ENCODE measurements around the gene SLCO1C1. TPM values are rescaled to one million over a fixed set of nuclear protein-coding genes. Genes with fewer than 3 reads are reported as not detected.
"Not testable (repeated sequence)": the region's sequence is repeated elsewhere in the genome, so short reads cannot be mapped to it uniquely, and the experiment has no call there.

Gene SLCO1C1
- 0.84 TPM for total RNA-seq
- long read RNA-seq: 0 reads

DNA sequence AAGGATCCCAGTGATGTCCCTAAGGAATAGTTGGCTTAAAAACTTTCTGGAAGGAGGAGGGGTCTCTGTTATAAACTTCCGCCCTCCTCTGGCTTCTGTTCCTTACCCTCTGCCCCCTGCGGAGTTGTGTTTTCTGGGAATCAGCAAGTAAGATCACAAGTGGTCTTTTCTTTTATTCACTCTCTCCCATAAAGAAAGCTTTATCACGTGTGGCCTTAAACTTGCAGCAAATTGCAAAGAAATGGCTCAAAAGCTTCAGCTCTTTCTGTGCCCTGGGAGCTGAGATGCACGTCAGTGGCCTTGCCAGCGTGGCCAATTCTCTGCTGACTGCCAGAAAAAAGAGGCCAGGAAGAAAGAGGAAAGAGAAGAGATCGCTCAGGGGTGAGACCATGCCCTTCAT is at the start of gene SLCO1C1:
Gene SLCO1C1, plus strand, starts transcription at position 101 of the 400 bp plus-strand sequence. CDS start 4,245 bp downstream, outside the sequence.
- intact Hi-C loops (cut with micrococcal nuclease): no loop called here
- DNase-seq: no peak
- peak; percentile 17 for ATAC-seq

DNA sequence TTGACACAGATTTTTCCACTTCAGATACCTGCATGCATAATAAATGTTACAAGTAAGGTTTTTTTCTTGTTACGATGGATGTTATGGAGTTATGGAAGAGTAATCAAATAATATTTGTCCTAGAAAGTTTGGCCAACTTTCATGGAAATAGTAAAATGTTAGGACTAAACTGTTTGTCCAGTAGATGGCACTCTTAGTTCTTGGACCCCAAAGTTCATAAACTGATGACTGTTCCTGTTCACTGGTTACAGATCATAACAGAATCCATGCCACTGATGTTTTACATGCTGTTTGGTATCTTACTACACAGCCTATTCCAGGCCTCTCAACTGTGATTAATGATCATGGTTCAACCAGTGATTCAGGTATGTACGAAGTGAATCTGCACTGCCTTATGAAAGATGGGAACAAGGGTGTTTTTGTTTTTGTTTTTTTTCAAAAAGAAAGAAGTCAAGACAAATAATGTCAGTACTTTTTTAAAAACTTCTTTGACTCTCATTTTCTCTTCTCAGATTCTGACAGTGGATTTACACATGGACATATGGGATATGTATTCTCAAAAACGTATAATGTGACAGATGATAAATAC is 48.8 kb upstream of the SLCO1C1 start:
- DNase-seq (no peak), ATAC-seq (peak; percentile 22)
- intact Hi-C loops (cut with micrococcal nuclease): no loop called here

DNA sequence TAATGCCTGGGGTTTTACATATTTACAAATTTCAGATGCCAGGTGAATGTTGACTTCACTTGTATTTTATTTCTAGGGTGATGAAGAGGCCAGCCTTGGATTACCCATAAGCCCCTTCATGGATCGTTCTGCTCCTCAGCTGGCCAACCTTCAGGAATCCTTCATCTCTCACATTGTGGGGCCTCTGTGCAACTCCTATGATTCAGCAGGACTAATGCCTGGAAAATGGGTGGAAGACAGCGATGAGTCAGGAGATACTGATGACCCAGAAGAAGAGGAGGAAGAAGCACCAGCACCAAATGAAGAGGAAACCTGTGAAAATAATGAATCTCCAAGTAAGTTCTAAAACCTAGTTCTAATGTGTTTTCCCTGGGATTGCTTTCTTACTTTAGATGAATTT is 41.3 kb upstream of the SLCO1C1 start:
- intact Hi-C loops (cut with micrococcal nuclease): no loop called here
- no peak for ATAC-seq
- no peak for DNase-seq

- no peak for ATAC-seq
- DNase-seq: no peak
- intact Hi-C loops (cut with micrococcal nuclease): no loop called here
Measured at GRCh38 chr12:20656600-20656999, 38.5 kb upstream of the SLCO1C1 start.

GRCh38 chr12:20657496-20657895 is 37.6 kb upstream of the SLCO1C1 start:
- no peak for ATAC-seq
- intact Hi-C loops (cut with micrococcal nuclease): no loop called here

DNA sequence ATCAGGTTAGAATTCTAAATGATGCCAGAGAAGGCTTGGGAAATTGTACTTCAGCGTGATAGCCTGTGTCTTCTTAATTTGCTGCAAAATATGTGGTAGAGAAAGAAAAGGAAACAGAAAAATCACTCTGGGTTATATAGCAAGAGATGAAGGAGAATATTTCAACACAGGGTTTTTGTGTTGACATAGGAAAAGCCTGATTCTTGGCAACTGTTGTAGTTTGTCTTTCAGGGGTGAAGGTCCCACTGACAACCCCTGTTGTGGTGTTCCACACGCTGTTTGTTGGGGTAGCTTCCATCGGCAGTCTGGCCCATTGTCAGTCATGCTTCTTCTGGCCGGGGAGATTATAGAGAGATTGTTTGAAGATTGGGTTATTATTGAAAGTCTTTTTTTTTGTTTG is 13.8 kb upstream of the SLCO1C1 start:
- ATAC-seq: no peak
- DNase-seq: no peak
- intact Hi-C loops (cut with micrococcal nuclease): no loop called here

More at GRCh38 chr12:20657496-20657895, 37.6 kb upstream of the SLCO1C1 start:
- no peak for DNase-seq

DNA sequence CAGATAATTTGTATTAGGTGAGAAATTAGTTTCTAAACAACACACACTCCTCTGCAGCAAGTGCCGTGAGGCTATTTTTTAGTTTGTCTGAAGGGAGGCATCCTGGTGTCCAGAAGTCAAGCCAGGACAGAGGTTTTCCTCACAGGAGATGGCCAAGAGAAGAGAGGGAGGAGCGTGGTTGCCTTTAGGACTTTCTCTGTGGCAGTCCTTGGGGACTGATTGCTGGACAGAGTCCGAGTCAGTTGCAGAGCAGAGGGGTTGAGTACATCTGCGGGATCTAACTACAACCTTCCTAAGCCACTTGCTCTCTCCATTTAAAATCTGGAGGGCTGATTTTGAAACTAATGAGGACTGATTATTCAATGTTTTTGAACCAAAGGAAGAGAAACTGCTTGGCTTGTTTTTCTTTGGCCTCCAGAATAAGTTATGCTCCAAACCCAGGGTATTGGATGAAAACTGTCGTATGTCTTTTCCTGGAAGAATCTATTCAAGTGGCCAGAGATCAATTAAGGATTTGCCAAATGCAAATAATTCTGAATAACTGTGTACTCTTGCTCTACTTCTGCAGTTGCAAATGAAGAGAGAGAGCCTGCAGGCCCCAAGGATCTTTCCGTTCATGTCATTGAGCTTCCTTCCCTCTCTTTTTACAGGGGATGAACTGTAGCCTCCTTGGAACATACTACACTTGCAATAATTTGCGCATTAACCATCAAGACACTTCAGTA is 1.2 kb downstream of the SLCO1C1 start:
- ATAC-seq (peak; percentile 85), DNase-seq (peak; percentile 59)
- intact Hi-C loops (cut with micrococcal nuclease): no loop called here

DNA sequence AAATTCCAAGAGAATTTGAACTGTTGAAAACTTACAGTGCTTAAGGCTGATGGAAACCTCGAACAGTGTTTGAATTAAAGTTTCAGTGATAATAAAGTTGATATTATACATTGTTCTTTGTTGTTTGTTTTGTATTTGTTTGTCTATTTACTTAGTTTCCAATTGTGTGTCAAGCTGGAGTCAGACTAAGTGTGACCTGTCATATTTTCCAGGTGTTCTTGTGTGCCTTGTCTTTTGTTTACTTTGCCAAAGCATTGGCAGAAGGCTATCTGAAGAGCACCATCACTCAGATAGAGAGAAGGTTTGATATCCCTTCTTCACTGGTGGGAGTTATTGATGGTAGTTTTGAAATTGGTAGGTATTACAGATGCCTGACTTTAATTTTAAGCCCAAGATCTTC is 6.0 kb downstream of the SLCO1C1 start:
- intact Hi-C loops (cut with micrococcal nuclease): no loop called here
- DNase-seq (no peak), ATAC-seq (no peak)

- intact Hi-C loops (cut with micrococcal nuclease): no loop called here
- ATAC-seq (no peak), DNase-seq (no peak)
Measured at GRCh38 chr12:20704860-20705259, 9.7 kb downstream of the SLCO1C1 start.

- intact Hi-C loops (cut with micrococcal nuclease): no loop called here
- DNase-seq (no peak), ATAC-seq (no peak)
Measured at GRCh38 chr12:20711846-20712245, 16.7 kb downstream of the SLCO1C1 start.

- DNase-seq (no peak), ATAC-seq (no peak)
- intact Hi-C loops (cut with micrococcal nuclease): no loop called here
Measured at GRCh38 chr12:20716037-20716436, 20.9 kb downstream of the SLCO1C1 start.

DNA sequence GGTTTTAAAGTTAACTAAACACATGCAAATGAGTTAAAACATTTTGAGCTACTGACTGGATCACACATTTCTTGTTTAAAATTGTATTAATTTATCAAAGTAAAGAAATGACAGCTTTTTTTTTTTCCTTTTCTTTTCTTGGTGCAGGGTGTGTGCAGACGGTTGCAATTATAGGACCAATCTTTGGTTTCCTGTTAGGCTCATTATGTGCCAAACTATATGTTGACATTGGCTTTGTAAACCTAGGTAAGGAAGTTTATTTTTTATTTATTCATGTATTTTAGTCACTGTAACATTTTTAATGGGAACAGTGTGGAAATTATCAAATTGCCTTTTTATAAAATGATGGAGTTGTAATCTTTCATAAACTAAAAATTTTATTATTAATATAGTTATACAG is 21.9 kb downstream of the SLCO1C1 start:
- no peak for DNase-seq
- intact Hi-C loops (cut with micrococcal nuclease): no loop called here
- no peak for ATAC-seq

DNA sequence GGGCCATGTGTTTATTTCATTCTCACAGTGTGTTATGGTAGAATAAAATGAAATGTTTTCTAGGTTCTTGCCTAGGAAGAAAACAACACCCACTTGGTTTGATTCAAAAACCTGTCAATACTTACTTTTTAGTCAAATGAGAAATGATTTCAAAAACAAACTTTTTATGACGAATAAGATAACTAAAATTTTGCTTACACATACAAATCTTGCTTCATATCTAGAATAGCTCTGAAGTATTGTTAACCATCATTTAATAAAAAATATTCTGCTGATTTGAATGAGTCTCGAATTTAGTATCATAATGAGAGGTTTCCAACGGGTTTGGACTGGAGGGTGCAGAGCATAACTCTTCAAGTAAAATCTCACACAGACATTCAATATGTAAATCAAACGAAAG is 23.2 kb downstream of the SLCO1C1 start:
- intact Hi-C loops (cut with micrococcal nuclease): no loop called here
- no peak for ATAC-seq
- DNase-seq: no peak

DNA sequence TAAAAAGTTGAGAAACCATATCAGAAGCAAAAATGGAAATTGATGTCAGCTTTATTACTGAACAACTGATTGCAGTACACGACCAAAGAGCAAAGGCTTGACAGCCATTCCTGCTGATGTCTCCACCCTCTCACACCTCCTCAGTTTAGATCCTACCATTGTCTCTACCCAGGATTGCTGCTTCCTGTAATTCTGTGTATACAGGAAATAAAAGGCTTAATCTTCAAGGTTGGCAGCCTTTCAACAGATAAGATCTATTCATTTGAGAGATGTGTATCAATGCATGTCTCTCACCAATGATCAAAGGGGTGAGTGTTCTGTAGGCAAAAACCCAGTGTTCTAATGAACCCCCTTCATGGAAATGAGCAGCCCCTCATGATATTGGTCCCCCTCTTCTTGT is 27.0 kb downstream of the SLCO1C1 start:
- DNase-seq (no peak), ATAC-seq (no peak)
- intact Hi-C loops (cut with micrococcal nuclease): no loop called here

DNA sequence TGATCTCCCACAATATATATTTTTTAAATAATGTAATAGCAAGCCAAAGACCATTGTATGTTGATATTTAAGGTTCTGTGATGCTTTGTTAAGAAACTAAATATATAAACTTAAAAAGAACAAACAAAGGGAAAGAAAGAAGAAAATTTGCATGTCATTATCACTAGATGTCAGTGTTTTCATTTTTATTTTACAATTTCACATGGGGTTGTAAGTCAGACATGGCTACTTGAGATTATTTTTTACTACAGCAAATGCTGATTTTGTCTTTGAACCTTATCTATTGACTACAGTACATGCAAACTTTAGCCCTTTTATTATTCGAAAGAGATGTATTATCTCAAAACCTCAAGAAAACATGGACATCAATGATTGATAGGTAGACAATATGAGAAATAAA is 36.1 kb downstream of the SLCO1C1 start:
- intact Hi-C loops (cut with micrococcal nuclease): no loop called here
- no peak for DNase-seq
- ATAC-seq: no peak

- DNase-seq: no peak
- intact Hi-C loops (cut with micrococcal nuclease): no loop called here
- ATAC-seq: no peak
Measured at GRCh38 chr12:20740972-20741371, 45.8 kb downstream of the SLCO1C1 start.

- intact Hi-C loops (cut with micrococcal nuclease): no loop called here
- ATAC-seq: no peak
- DNase-seq: no peak
Measured at GRCh38 chr12:20748198-20748597, 53.1 kb downstream of the SLCO1C1 start.

DNA sequence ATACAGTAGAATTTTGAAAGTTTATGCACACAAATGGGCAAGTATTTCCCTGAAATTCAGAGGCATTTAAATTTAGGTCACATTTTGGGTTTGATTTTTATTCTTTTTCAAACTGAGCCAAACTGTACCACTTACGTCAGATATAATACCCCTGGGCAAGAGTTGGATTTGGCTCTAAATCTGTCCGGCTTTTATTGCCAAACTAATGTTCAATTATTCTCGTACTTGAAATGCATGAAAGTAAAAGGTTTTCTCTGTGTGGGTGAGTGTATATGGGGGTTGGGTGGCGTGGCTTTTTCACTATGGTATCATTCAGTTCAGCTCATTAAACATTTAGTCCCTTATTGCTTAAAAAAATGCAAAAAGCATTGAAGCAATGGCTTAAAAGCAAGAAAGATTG is 55.9 kb downstream of the SLCO1C1 start:
- intact Hi-C loops (cut with micrococcal nuclease): no loop called here
- ATAC-seq (no peak), DNase-seq (no peak)

- ATAC-seq (no peak), DNase-seq (no peak)
- intact Hi-C loops (cut with micrococcal nuclease): no loop called here
Measured at GRCh38 chr12:20777420-20777819, 82.3 kb downstream of the SLCO1C1 start.

- intact Hi-C loops (cut with micrococcal nuclease): no loop called here
- ATAC-seq (no peak), DNase-seq (no peak)
Measured at GRCh38 chr12:20778969-20779368, 83.8 kb downstream of the SLCO1C1 start.

DNA sequence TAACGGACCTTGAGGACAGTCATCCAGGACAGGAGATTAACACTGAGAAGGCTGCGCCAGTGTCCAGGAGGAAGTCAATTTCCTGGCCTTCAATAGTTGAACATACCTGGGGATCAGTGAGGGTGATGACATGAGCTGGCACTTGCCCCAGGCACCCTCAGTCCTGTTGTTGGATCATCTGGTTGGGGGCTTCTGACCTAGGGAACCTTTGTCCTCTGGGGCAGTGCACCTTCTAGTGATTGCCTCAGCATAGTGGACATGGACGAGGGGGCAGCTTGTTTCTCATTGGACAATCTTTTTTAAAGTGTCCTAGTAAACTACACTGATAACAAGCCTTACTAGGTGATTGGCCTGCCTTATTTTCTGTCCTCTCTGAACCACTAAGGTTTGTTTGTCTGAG is 84.8 kb downstream of the SLCO1C1 start:
- DNase-seq; intact Hi-C loops (cut with micrococcal nuclease); ATAC-seq: not testable (repeated sequence)
